Thymus (tissue), 11 donors: ENCODE data around the gene PRKG1. TPM values are rescaled to one million over a fixed set of nuclear protein-coding genes. Genes with fewer than 3 reads are reported as not detected.

Experiments used
- DNase-seq, 9 donors: peaks; one replicate each; pipeline ENCODE4 v3.0.0-alpha.2; 2013; ENCODE audit warnings: low spot score in 9 of 9, low read depth in 6 of 9, missing footprints in 1 of 9
- H3K27ac ChIP-seq, 2 donors: one replicate each; pipeline ENCODE4 v1.5.1; 2013; ENCODE audit warnings: control low read depth in 1 of 2, low read depth in 1 of 2, low read length in 1 of 2, mild to moderate bottlenecking in 1 of 2, moderate library complexity in 1 of 2
- H3K27me3 ChIP-seq, 2 donors: one replicate each; pipeline ENCODE4 v1.5.1; 2013; ENCODE audit warnings: low read length in 1 of 2; ENCODE audit not compliant: control insufficient read depth in 2 of 2, insufficient read depth in 1 of 2
- H3K36me3 ChIP-seq, 2 donors: one replicate each; pipeline ENCODE4 v1.5.1; 2013; ENCODE audit warnings: low read length in 1 of 2, mild to moderate bottlenecking in 1 of 2, moderate library complexity in 1 of 2; ENCODE audit not compliant: control insufficient read depth in 2 of 2, insufficient read depth in 2 of 2
- H3K4me1 ChIP-seq, 2 donors: one replicate each; pipeline ENCODE4 v1.5.1; 2013; ENCODE audit warnings: low read length in 2 of 2; ENCODE audit not compliant: control insufficient read depth in 2 of 2, insufficient read depth in 2 of 2
- H3K4me3 ChIP-seq, 2 donors: one replicate each; pipeline ENCODE4 v1.5.1; 2013; ENCODE audit warnings: low read length in 2 of 2, control low read depth in 1 of 2, mild to moderate bottlenecking in 1 of 2
- H3K9me3 ChIP-seq, 2 donors: one replicate each; pipeline ENCODE4 v1.5.1; 2013; ENCODE audit warnings: low read length in 1 of 2, mild to moderate bottlenecking in 1 of 2; ENCODE audit not compliant: control insufficient read depth in 2 of 2, insufficient read depth in 1 of 2
- WGBS: extraction: QIAGEN DNeasy Blood & Tissue Kit; methylation state at CpG from one replicate; pipeline ENCODE4 v1.1.7; 2013; 5-methylcytosine and 5-hydroxymethylcytosine counted together
- polyA plus RNA-seq: library from polyadenylated mRNA; stranded (reverse); fragments of 200-250 nt; gene quantifications from one replicate; pipeline ENCODE4 v1.2.3, GENCODE V29; 2013
- total RNA-seq: library from RNA; stranded (reverse); fragments of 120-200 nt; gene quantifications from one replicate; pipeline ENCODE4 v1.2.4, GENCODE V29; 2013
- donor health status: healthy.

The PRKG1 gene
- total and polyA plus RNA-seq, 2 donors: 2.5 to 7.4 TPM

DNA sequence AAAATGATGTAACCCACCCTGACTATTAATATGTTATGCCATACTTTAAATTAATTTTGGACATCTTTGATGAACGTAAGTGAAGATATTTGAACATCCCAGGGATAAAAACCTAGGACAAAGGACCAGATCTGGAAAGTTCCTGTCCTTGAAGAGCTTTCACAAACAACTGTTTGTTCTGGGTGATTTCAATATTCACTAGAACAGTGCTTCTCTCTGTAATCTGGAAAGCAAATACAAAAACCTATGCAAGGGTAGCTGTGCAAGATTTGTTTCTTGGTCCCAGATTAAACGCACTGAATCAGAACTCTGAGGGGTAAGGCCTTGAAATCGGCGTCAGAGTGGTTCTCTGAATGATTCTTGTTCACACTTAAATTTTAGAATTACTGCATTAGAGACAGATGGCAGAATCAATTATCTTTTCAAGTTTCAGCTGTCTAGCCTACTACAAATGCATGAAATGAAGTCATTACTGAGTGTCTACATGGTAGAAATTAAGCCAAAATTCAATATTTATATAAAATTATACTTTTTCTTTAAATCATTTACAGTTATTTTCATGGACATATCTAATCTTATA lies 694.7 kb downstream of the PRKG1 start:
- Histone ChIP-seq H3K4me3 (no peak overlapping the region), H3K36me3 (no peaks in the 10 kb centered on the region), H3K9me3 (no peaks in the 10 kb centered on the region), H3K4me1 (no peaks in the 10 kb centered on the region), H3K27me3 (no peaks in the 10 kb centered on the region), H3K27ac (no peak overlapping the region)
- WGBS: 87% methylated on average over 4 of the region's 4 CpGs
- DNase-seq: no peak

DNA sequence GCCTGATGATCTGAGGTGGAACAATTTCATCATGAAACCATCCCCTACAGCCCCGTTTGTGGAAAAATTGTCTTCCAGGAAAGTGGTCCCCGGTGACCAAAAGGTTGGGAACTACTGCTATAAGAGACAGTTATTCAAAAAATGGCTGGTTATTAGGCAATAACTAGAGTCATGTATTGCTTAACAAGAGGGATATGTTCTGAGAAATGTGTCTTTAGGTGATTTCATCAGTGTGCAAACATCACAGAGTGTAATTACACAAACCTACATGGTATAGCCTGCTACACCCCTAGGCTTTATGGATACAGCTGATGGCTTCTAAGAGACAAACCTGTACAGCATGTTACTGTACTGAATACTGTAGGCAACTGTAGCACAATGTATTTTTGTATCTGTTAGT lies 696.4 kb downstream of the PRKG1 start:
- H3K27me3 ChIP-seq: no peaks in the 10 kb centered on the region
- no peak for DNase-seq
- H3K9me3 ChIP-seq: no peaks in the 10 kb centered on the region
- no peaks in the 10 kb centered on the region for H3K36me3 ChIP-seq
- no peaks in the 10 kb centered on the region for H3K4me1 ChIP-seq
- 92% methylated on average over 2 of the region's 2 CpGs for WGBS
- H3K4me3 ChIP-seq: no peak overlapping the region
- no peak overlapping the region for H3K27ac ChIP-seq

DNA sequence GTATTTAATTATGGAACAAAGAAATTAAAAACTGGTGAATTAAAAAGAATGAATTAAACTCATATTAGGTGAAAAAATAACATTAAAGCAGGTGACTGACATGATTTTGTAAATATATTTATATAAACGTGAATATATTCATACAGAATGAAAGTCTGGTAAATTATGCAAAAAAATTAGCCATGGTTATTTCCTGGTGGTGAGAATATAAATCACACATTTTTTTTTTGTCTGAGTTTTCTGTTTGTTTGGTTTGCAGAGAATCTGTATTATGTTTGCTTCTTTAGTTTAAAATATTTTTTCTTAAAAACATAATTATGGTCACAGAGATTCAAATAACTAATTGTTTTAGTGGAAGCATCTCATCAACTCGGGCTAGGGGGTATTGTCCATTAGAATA lies 698.1 kb downstream of the PRKG1 start:
- H3K27ac ChIP-seq: no peak overlapping the region
- H3K9me3 ChIP-seq: no peaks in the 10 kb centered on the region
- no peak for DNase-seq
- H3K27me3 ChIP-seq: no peaks in the 10 kb centered on the region
- WGBS: 83% methylated on average over 2 of the region's 2 CpGs
- no peak overlapping the region for H3K4me3 ChIP-seq
- H3K36me3 ChIP-seq: no peaks in the 10 kb centered on the region
- H3K4me1 ChIP-seq: no peaks in the 10 kb centered on the region

DNA sequence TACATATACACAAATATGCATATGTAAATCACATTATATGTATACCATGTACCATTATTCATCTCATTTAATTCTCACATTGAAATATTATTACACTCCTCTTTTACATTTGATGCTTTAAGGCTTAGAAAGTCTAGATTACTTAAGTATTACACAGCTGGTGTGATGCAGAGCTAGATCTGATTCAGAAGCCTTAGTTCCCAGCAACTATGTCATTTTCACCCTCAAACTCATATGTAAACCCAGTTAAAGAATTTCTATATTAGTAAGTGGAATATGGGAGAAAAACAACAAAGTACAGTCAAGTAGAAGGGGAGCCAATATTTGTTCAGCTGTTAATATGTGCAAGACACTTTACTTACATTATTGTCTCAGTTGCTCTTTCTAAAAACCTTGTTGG lies 699.4 kb downstream of the PRKG1 start:
- Histone ChIP-seq H3K9me3 (no peaks in the 10 kb centered on the region), H3K4me3 (no peak overlapping the region), H3K36me3 (no peaks in the 10 kb centered on the region), H3K27me3 (no peaks in the 10 kb centered on the region), H3K27ac (no peak overlapping the region), H3K4me1 (no peaks in the 10 kb centered on the region)
- no peak for DNase-seq

DNA sequence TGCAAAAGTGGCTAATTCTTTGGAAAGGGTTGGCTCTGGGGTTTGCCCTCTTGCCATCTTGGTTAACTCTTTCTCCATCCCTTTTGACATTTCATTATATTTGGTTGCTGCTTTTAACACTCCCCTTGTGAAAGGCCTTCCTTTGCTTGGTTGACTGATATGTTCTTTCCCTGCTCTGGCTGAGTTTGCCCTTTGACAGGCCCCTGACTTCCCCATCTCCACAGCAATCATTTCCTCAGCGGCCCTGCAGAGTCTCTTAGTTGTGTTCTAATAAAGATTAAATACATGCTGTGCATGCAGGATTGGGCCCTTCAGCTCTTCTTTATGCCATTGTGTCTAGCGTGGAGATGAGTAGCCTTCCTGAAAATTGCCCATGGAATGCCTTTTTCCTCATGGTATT lies 709.7 kb downstream of the PRKG1 start:
- Histone ChIP-seq H3K9me3 (no peaks in the 10 kb centered on the region), H3K36me3 (no peaks in the 10 kb centered on the region), H3K4me3 (no peak overlapping the region), H3K4me1 (no peaks in the 10 kb centered on the region), H3K27me3 (no peaks in the 10 kb centered on the region), H3K27ac (no peak overlapping the region)
- no peak for DNase-seq
- 41% methylated on average over 2 of the region's 2 CpGs for WGBS

DNA sequence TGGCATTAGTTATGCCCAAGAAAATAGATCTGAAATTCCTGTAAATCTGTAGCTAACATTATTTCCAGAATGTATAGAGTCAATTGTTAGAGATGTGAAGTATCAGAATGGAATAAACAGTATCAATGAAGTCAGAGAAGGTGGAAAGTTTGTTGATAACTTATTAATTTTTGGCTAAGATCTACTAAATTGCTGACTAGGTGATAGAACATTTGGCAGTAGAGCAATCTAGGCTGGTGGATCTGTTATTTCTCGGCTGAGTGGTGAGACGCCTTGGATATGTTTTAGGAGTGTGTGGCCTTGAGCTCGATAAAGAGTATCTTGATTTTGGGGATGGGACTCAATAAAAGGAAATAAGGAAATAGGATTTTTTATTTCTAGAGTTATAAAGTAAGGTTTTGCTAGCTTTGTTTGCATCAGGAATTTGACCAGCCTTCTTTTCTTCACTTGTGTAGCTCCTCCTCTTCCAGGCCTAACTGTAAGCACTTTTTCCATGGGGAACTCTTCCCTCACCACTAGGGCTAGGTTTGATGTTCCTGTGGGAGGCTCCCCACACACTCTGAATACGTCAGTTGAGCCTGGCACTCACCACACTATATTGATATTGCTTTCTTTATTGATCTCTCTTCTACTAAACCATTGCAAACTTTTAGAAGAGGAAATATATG lies 711.9 kb downstream of the PRKG1 start:
- Histone ChIP-seq H3K36me3 (no peaks in the 10 kb centered on the region), H3K4me1 (no peaks in the 10 kb centered on the region), H3K4me3 (no peak overlapping the region), H3K9me3 (no peaks in the 10 kb centered on the region), H3K27me3 (no peaks in the 10 kb centered on the region), H3K27ac (no peak overlapping the region)
- 93% methylated on average over 4 of the region's 4 CpGs for WGBS
- no peak for DNase-seq

DNA sequence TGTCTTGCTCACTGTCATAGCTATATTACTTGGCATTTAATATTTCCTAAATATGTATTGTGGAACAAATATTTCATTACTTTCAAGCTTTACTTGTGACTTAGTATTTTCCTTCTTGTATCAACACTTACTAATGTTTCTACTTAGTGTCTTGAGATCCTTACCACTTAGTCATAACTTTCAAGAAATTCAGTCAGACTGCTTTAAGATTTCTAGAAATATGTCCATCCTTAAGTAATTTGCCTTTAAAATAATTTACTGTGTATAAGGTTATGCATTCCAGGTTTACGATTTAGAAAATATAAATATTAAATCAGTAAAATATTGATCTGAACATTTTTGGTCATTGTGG lies 712.4 kb downstream of the PRKG1 start:
- Histone ChIP-seq H3K9me3 (no peaks in the 10 kb centered on the region), H3K36me3 (no peaks in the 10 kb centered on the region), H3K27ac (no peak overlapping the region), H3K4me3 (no peak overlapping the region), H3K4me1 (no peaks in the 10 kb centered on the region), H3K27me3 (no peaks in the 10 kb centered on the region)
- DNase-seq: no peak
- WGBS: 93% methylated on average over 1 of the region's 1 CpG

DNA sequence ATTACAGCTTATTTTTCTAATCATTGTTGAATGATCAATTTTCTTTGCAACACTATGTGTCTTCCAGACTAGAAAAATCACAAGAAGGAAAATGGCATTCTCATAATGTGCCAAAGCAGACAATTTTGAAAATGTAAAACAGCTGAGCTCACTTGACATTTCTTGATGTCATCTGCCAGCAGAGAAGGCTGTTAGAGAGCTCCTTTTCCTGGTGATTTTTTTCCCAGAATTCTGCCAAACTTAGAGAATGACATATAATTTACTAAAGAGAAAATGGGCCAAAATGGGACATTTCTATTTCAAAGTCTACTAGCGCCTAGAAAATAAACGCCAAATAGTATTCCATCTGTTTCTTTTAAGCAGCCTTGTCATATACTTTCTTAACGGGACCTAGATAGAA lies 714.0 kb downstream of the PRKG1 start:
- WGBS: 92% methylated on average over 3 of the region's 3 CpGs
- no peak for DNase-seq
- H3K9me3 ChIP-seq: no peaks in the 10 kb centered on the region
- no peaks in the 10 kb centered on the region for H3K36me3 ChIP-seq
- H3K4me1 ChIP-seq: no peaks in the 10 kb centered on the region
- no peak overlapping the region for H3K4me3 ChIP-seq
- no peaks in the 10 kb centered on the region for H3K27me3 ChIP-seq
- H3K27ac ChIP-seq: no peak overlapping the region

DNA sequence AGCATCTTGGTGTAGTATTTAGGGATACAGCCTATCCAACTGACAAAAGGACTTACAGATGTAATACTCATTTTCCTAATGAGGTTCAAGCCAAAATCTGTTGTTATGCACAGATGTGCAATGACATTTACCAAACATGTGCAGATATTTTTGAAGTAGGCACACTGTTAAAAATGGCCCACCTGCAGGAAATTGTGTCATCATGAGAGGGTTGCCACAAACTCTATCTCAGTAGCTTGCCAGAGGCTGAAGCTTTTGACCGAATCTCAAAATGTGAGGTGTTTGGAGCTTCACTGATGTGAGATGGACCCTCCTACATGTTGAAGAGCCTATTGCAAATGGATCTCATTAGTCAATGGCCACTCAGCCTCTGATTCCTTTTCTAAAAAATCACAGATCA lies 714.8 kb downstream of the PRKG1 start:
- Histone ChIP-seq H3K9me3 (no peaks in the 10 kb centered on the region), H3K36me3 (no peaks in the 10 kb centered on the region), H3K27me3 (no peaks in the 10 kb centered on the region), H3K4me1 (no peaks in the 10 kb centered on the region), H3K4me3 (no peak overlapping the region), H3K27ac (no peak overlapping the region)
- WGBS: 91% methylated on average over 1 of the region's 1 CpG
- peak in 1 of 9 donors; percentile 1 for DNase-seq
